Measurements from ENCODE around the gene TRIM75. TPM values are rescaled to one million over a fixed set of nuclear protein-coding genes. Genes with fewer than 3 reads are reported as not detected.
"Not testable (repeated sequence)": the region's sequence is repeated elsewhere in the genome, so short reads cannot be mapped to it uniquely, and the experiment has no call there.

Gene TRIM75
- total and polyA plus RNA-seq, 2 experiments from 2014 or later, result not detected

DNA sequence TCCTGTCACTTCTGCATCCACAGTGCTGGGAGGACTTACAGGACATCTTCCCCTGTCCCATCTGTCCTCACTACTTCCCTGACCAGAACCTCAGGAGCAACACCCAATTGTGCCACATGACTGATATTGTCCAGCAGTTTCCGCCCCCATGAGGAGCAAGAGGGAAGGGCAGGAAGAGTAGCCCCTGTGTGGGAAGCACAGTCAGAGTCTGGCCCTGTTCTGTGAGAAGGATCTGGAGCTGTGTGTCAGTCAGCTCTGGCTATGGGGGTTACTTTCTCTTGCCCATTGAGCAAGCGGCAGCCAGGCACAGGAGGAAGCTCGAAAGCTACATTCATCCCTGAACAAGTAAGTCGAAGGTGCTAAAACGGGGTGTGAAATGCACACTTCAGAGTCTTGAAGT is 36.7 kb upstream of the TRIM75 start:
- Histone ChIP-seq H3F3A (replicated peaks; ENCODE audit: low read depth) (no peaks in the 10 kb centered on the region), H3K79me2 (replicated peaks; ENCODE audit: insufficient read depth) (no peaks in the 10 kb centered on the region), H3K4me2 (no peak overlapping the region), H2AFZ (peak overlapping the region; percentile 92), H3K4me1 (ENCODE audit: insufficient read depth) (no peaks in the 10 kb centered on the region), H3K36me3 (ENCODE audit: insufficient read depth) (no peaks in the 10 kb centered on the region), H3K27me3 (ENCODE audit: insufficient read depth) (no peaks in the 10 kb centered on the region), H3K9me2 (ENCODE audit: insufficient read depth) (no peaks in the 10 kb centered on the region), H3K4me3 (no peak overlapping the region), H4K20me1 (replicated peaks; ENCODE audit: insufficient read depth) (no peaks in the 10 kb centered on the region), H3K27ac (ENCODE audit: low read depth) (no peak overlapping the region)
- DNase-seq (ENCODE audit: low spot score) (peak; percentile 79), ATAC-seq (peak; percentile 99)
- Mint-ChIP-seq H3K36me3 (ENCODE audit: low read depth) (peaks cover 6% of the 10 kb centered on the region; the same call in 1 of the 3 replicates), H3K27me3 (ENCODE audit: insufficient read depth, low read depth, poor library complexity) (peaks cover 12% of the 10 kb centered on the region), H3K9me3 (peaks cover 11% of the 10 kb centered on the region), H3K4me1 (no peaks in the 10 kb centered on the region), H3K4me3 (no peak overlapping the region), H3K27ac (0 out of 2 replicates have a peak overlapping the region, but pooled peaks have one; percentile 22)
- TF ChIP-seq, protein P1, sequence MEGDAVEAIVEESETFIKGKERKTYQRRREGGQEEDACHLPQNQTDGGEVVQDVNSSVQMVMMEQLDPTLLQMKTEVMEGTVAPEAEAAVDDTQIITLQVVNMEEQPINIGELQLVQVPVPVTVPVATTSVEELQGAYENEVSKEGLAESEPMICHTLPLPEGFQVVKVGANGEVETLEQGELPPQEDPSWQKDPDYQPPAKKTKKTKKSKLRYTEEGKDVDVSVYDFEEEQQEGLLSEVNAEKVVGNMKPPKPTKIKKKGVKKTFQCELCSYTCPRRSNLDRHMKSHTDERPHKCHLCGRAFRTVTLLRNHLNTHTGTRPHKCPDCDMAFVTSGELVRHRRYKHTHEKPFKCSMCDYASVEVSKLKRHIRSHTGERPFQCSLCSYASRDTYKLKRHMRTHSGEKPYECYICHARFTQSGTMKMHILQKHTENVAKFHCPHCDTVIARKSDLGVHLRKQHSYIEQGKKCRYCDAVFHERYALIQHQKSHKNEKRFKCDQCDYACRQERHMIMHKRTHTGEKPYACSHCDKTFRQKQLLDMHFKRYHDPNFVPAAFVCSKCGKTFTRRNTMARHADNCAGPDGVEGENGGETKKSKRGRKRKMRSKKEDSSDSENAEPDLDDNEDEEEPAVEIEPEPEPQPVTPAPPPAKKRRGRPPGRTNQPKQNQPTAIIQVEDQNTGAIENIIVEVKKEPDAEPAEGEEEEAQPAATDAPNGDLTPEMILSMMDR (conservative IDR thresholded peaks at IDR 0.05; ENCODE audit: low read depth in 2 of 2), result peak; percentile 59 to 80
- no peak for TF ChIP-seq ZNF331 (CRISPR knock-in tag; IDR thresholded peaks at IDR 0.05; ENCODE audit: low read depth)

DNA sequence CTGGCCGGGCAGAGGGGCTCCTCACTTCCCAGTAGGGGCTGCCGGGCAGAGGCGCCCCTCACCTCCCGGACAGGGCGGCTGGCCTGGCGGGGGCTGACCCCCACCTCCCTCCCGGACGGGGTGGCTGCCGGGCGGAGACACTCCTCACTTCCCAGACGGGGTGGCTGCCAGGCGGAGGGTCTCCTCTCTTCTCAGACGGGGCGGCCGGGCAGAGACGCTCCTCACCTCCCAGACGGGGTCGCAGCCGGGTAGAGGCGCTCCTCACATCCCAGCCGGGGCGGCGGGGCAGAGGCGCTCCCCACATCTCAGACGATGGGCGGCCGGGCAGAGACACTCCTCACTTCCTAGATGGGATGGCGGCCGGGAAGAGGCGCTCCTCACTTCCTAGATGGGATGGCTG is 33.7 kb upstream of the TRIM75 start:
- H4K20me1 ChIP-seq (replicated peaks; ENCODE audit: insufficient read depth); H3K27me3 Mint-ChIP-seq (ENCODE audit: insufficient read depth, low read depth, poor library complexity); H3K4me3 Mint-ChIP-seq; H3K4me2 ChIP-seq; H3K27me3 ChIP-seq (ENCODE audit: insufficient read depth); H3K27ac Mint-ChIP-seq; H3K36me3 Mint-ChIP-seq (ENCODE audit: low read depth); H3K4me1 Mint-ChIP-seq; DNase-seq (ENCODE audit: low spot score); H3K4me1 ChIP-seq (ENCODE audit: insufficient read depth); H3K36me3 ChIP-seq (ENCODE audit: insufficient read depth); H2AFZ ChIP-seq; H3K27ac ChIP-seq (ENCODE audit: low read depth); H3F3A ChIP-seq (replicated peaks; ENCODE audit: low read depth); ATAC-seq; H3K9me2 ChIP-seq (ENCODE audit: insufficient read depth); H3K4me3 ChIP-seq; H3K79me2 ChIP-seq (replicated peaks; ENCODE audit: insufficient read depth): not testable (repeated sequence)
- H3K9me3 Mint-ChIP-seq, result peaks cover 11% of the 10 kb centered on the region

DNA sequence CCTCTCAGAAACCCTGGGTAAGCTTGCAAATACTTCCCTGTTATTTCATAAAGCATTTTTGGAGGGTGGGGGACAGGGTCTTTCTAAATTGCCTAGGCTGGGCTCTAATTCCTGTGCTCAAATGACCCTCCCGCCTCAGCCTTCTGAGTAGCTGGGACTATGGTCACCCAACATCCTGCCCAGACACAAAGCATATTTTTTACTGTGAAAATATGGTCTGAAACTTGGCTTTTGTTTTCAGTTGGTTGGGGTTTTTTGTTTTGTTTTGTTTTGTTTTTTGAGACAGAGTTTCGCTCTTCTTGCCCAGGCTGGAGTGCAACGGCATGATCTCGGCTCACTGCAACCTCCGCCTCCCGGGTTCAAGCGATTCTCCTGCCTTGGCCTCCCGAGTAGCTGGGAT is 27.9 kb upstream of the TRIM75 start:
- not testable (repeated sequence) for H3F3A ChIP-seq (replicated peaks; ENCODE audit: low read depth); H3K27me3 Mint-ChIP-seq (ENCODE audit: insufficient read depth, low read depth, poor library complexity); H3K9me2 ChIP-seq (ENCODE audit: insufficient read depth); H3K27me3 ChIP-seq (ENCODE audit: insufficient read depth); H3K79me2 ChIP-seq (replicated peaks; ENCODE audit: insufficient read depth); DNase-seq (ENCODE audit: low spot score); H3K27ac ChIP-seq (ENCODE audit: low read depth); H3K36me3 Mint-ChIP-seq (ENCODE audit: low read depth); H3K27ac Mint-ChIP-seq; H3K4me1 Mint-ChIP-seq; H2AFZ ChIP-seq; H3K4me3 Mint-ChIP-seq; H3K4me3 ChIP-seq; ATAC-seq; H3K4me1 ChIP-seq (ENCODE audit: insufficient read depth); H3K9me3 Mint-ChIP-seq; H3K4me2 ChIP-seq; H4K20me1 ChIP-seq (replicated peaks; ENCODE audit: insufficient read depth); H3K36me3 ChIP-seq (ENCODE audit: insufficient read depth)

DNA sequence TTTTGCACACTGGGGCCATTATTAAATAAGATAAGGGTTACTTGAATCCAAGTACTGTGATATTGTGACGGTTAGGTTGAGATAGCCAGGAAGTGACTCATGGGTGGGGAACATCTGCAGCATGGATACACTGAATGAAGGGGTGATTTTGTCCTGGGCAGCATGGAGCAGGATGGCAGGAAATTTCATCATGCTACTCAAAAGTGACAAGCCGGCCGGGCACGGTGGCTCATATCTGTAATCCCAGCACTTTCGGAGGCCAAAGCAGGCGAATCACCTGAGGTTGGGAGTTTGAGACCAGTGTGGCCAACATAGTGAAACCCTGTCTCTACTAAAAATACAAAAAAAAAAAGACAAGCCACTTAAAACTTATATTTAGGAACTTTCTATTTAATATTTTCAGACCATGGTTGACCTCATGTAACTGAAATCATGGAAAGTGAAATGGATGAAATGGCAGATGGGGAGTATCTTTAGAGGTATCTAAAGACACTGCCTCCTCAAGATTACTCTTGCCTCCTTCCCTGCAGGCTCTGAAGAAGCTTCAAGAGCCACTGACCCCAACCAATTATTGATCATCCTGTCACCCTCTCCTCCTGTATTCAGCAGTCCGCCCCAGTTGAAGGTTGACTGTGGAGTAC is 25.8 kb upstream of the TRIM75 start:
- Histone ChIP-seq H3K79me2 (replicated peaks; ENCODE audit: insufficient read depth) (no peaks in the 10 kb centered on the region), H3K27me3 (ENCODE audit: insufficient read depth) (no peaks in the 10 kb centered on the region), H3K4me3 (no peak overlapping the region), H3K4me1 (ENCODE audit: insufficient read depth) (no peaks in the 10 kb centered on the region), H3K36me3 (ENCODE audit: insufficient read depth) (no peaks in the 10 kb centered on the region), H4K20me1 (replicated peaks; ENCODE audit: insufficient read depth) (no peaks in the 10 kb centered on the region), H3F3A (replicated peaks; ENCODE audit: low read depth) (no peaks in the 10 kb centered on the region), H2AFZ (peak overlapping the region; percentile 63; the same call in 1 of the 2 replicates), H3K4me2 (no peak overlapping the region), H3K9me2 (ENCODE audit: insufficient read depth) (no peaks in the 10 kb centered on the region; the same call in 1 of the 2 replicates), H3K27ac (ENCODE audit: low read depth) (no peak overlapping the region)
- ATAC-seq (no peak), DNase-seq (ENCODE audit: low spot score) (no peak)
- Mint-ChIP-seq H3K27me3 (ENCODE audit: insufficient read depth, low read depth, poor library complexity) (peaks cover 2% of the 10 kb centered on the region), H3K36me3 (ENCODE audit: low read depth) (no peaks in the 10 kb centered on the region), H3K9me3 (no peaks in the 10 kb centered on the region; the same call in 2 of the 3 replicates), H3K27ac (no peak overlapping the region), H3K4me1 (no peaks in the 10 kb centered on the region), H3K4me3 (no peak overlapping the region)
- TF ChIP-seq, protein P2, sequence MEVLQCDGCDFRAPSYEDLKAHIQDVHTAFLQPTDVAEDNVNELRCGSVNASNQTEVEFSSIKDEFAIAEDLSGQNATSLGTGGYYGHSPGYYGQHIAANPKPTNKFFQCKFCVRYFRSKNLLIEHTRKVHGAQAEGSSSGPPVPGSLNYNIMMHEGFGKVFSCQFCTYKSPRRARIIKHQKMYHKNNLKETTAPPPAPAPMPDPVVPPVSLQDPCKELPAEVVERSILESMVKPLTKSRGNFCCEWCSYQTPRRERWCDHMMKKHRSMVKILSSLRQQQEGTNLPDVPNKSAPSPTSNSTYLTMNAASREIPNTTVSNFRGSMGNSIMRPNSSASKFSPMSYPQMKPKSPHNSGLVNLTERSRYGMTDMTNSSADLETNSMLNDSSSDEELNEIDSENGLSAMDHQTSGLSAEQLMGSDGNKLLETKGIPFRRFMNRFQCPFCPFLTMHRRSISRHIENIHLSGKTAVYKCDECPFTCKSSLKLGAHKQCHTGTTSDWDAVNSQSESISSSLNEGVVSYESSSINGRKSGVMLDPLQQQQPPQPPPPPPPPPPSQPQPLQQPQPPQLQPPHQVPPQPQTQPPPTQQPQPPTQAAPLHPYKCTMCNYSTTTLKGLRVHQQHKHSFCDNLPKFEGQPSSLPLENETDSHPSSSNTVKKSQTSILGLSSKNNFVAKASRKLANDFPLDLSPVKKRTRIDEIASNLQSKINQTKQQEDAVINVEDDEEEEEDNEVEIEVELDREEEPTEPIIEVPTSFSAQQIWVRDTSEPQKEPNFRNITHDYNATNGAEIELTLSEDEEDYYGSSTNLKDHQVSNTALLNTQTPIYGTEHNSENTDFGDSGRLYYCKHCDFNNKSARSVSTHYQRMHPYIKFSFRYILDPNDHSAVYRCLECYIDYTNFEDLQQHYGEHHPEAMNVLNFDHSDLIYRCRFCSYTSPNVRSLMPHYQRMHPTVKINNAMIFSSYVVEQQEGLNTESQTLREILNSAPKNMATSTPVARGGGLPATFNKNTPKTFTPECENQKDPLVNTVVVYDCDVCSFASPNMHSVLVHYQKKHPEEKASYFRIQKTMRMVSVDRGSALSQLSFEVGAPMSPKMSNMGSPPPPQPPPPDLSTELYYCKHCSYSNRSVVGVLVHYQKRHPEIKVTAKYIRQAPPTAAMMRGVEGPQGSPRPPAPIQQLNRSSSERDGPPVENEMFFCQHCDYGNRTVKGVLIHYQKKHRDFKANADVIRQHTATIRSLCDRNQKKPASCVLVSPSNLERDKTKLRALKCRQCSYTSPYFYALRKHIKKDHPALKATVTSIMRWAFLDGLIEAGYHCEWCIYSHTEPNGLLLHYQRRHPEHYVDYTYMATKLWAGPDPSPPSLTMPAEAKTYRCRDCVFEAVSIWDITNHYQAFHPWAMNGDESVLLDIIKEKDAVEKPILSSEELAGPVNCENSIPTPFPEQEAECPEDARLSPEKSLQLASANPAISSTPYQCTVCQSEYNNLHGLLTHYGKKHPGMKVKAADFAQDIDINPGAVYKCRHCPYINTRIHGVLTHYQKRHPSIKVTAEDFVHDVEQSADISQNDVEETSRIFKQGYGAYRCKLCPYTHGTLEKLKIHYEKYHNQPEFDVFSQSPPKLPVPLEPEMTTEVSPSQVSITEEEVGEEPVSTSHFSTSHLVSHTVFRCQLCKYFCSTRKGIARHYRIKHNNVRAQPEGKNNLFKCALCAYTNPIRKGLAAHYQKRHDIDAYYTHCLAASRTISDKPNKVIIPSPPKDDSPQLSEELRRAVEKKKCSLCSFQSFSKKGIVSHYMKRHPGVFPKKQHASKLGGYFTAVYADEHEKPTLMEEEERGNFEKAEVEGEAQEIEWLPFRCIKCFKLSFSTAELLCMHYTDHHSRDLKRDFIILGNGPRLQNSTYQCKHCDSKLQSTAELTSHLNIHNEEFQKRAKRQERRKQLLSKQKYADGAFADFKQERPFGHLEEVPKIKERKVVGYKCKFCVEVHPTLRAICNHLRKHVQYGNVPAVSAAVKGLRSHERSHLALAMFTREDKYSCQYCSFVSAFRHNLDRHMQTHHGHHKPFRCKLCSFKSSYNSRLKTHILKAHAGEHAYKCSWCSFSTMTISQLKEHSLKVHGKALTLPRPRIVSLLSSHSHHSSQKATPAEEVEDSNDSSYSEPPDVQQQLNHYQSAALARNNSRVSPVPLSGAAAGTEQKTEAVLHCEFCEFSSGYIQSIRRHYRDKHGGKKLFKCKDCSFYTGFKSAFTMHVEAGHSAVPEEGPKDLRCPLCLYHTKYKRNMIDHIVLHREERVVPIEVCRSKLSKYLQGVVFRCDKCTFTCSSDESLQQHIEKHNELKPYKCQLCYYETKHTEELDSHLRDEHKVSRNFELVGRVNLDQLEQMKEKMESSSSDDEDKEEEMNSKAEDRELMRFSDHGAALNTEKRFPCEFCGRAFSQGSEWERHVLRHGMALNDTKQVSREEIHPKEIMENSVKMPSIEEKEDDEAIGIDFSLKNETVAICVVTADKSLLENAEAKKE (CRISPR knock-in tag; IDR thresholded peaks at IDR 0.05), result no peak

Measured in GM23338 (cell line).